Bone marrow (tissue), 2 donors: Measurements from ENCODE around the gene RARG.
"Not testable (repeated sequence)": the region's sequence is repeated elsewhere in the genome, so short reads cannot be mapped to it uniquely, and the experiment has no call there.

Experiments used
- DNase-seq, 2 donors: peaks; one replicate each; lab custom pipeline; 2025; lab: John Stamatoyannopoulos, UW

The RARG gene

GRCh38 chr12:53208877-53209463 is 23.0 kb downstream of the RARG start:
- DNase-seq: peak in 1 of 2 donors; percentile 85

DNA sequence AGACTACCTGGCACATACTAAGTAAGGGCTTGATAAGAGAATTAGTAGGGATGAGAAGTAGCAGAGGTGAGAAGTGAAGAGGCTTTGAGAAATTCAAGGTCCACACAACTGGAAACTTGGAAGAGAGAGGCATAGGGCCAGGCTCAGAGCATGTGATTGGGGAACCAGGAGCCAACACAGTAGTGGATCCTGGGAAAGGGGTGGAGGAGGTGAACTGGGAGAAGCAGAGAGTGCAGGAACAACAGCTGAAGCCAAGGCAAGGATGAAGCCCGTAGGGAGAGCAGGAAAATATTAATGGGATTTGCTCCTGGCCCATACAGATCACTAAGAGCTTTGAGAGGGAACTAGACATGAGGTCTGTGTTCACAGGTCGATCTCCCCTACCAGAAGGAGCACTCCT is 23.6 kb downstream of the RARG start:
- DNase-seq: no peak

DNA sequence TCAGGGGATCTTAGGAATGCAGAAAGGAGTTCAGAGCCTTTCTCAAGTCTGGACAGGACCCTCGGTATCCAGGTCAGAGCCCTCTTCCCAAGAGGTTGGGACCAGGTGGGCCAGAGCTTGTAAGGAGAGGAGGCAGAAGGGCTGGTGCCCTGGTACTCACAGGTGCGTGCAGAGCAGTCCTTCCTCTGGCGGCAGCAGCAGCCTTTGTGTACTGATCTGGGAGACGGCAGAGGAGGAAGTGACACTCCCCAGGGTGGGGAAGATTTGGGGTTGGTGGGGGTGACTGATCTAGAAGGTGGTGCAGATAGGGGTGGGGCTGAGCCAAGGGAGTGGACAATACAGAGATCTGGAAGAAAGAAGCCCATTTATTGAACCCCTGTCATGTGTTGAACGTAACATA is 25.0 kb downstream of the RARG start, which contains the start of gene ITGB7:
ITGB7 (minus strand) TSS at position 210 of the 400 bp plus-strand sequence. CDS start 6,808 bp downstream, outside the sequence.
- DNase-seq: peak in 1 of 2 donors; percentile 28

GRCh38 chr12:53205747-53206419 is 26.1 kb downstream of the RARG start:
- DNase-seq: peak in 1 of 2 donors; percentile 31

DNA sequence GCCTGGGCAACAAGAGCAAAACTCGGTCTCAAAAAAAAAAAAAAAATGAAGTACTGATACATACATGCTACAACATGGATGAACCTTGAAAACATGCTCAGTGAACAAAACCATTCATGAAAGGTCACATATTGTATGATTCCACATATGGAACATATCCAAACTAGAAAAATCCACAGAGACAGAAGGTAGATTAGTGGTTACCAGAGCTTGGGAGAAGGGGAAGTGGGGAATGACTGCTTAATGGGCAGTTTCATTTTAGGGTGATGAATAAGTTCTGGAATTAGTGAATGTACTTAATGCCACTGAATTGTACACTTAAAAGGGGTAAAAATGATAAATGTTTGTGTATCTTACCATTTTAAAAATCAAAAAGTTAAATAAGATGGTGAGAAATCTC is 27.7 kb downstream of the RARG start:
- DNase-seq: no peak

DNA sequence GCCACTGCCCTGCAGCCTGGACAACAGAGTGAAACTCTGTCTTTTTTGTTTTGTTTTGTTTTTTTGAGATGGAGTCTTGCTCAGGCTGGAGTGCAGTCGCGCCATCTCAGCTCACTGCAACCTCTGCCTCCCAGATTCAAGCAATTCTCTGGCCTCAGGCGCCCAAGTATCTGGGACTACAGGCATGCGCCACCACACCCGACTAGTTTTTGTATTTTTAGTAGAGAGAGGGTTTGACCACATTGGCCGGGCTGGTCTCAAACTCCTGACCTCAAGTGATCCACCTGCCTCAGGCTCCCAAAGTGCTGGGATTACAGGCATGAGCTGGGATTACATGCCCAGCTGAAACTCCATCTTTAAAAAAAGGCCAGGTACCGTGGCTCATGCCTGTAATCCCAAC is 29.7 kb downstream of the RARG start:
- not testable (repeated sequence) for DNase-seq

GRCh38 chr12:53201639-53202038 is 30.4 kb downstream of the RARG start:
- DNase-seq: no peak

DNA sequence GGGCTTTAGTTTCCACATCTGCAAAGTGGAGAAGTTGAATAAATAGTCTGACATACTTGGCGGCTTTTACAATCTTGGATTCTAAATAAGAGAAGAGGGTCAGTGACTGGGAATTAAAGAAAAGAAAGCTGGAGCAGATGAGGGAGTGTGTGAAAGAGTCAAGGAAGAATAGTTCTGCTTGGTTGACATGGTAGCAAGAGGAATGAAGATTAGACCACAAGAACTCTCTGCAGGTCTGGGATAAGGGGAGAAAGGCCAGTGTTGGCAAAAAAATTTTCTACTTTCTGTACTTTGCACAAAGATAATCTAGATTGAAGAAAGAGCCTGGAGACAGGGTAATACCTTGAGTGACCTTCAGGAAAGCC is 30.9 kb downstream of the RARG start:
- DNase-seq: no peak

DNA sequence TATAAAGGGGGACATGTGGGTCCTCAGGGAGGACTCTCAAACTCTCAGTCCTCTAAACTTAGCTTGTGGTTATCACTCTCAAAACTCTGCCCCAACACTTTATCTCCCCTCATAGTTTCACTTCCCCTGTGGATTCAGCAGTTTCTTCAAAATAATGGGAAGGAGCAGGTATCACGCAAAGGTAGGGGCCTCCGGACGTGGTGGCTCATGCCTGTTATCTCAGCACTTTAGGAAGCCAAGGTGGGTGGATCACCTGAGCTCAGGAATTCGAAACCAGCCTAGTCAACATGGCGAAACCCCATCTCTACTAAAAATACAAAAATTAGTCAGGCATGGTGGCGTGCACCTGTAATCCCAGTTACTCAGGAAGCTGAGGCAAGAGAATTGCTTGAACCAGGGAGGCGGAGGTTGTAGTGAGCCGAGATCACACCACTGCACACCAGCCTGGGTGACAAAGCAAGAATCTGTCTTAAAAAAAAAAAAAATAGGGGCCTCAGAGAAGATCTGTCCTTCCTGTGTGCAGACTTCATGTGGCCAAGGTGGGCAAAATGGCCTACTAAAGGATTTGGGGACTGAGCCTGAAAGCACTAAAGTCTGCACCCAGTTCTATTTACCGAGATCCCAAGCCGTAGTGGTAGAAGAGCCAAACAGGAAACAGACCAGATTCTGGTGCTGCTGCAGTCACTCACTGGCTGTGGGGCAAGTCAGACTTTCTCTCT is 31.4 kb downstream of the RARG start:
- peak in 1 of 2 donors; percentile 27 for DNase-seq

GRCh38 chr12:53200107-53200457 is 31.9 kb downstream of the RARG start:
- DNase-seq: no peak

DNA sequence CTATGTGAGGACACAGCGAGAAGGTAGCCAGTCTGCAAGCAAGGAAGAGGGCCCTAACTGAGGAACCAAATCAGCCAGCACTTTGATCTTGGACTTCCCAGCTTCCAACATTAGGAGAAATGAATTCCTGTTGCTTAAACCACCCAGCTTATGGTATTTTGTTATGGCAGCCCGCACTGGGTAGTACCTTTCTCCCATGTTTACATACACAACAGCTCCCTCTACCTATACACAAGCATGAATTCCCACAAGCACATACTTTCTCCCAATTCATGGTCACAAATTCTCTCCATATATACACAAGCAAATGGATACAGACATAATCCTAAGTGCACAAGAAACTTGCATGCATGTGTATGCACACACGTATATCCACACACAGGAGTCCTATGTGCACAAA is 32.3 kb downstream of the RARG start:
- no peak for DNase-seq

DNA sequence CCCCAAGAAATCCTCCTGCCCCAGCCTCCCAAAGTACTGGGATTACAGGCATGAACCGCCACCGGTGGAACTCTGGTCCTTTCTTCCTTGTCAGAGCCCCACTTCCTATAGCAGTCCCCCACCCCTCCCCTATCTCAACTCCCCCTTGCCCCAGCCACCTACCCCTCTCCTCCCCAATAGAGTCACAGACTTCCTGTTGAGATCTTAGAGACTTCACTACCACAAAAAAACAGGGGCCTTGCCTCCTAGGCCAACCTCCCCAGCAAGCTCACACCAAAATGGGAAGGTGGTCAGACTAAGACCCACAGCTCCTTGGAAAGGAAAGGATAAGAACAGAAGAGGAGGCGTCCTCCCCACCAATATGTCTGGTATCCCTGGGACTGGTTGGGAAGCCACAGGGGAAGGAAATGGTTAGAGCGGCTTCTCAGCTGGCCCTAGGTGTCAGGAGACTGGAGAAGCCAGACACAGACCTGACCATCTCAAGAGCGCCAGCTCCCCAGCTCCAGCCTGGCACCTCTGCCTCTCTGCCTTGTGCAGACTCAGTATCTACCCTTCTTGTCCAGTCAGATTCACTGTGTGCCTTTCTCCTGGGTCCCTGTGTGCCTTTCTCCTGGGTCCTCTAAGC is 33.4 kb downstream of the RARG start:
- DNase-seq: peak in 1 of 2 donors; percentile 57

DNA sequence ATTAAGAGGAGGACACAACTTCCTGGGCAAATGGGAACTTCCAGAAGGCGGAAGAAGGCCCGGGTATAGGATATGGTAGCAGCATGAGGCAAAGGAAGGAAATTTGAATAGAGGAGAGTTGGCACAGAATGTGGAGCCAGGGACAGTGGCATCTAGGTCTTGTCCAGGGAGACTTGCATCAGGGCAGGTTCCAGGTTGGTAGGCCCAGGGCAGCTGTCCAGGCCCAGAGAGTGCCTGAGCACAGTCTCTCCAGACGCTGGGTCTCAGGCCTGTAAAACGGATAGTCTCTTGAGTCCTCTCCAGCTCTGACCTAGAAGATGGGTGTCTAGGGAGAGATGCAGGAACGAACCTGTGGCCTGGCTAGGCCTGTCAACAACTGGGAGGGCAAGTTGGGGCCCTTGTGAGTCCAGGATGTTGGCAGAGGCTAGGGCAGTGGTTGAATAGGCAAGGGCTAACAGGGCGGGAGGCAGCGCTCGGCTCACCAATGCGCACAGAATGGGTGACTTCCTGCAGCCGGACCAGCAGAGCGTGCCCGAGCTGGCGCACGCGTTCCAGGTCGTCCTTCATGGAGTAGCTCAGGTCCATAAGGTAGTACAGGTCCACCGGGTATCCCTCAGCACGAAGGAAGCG is 34.9 kb downstream of the RARG start:
- DNase-seq: no peak

GRCh38 chr12:53196486-53196885 is 35.5 kb downstream of the RARG start:
- DNase-seq: no peak

DNA sequence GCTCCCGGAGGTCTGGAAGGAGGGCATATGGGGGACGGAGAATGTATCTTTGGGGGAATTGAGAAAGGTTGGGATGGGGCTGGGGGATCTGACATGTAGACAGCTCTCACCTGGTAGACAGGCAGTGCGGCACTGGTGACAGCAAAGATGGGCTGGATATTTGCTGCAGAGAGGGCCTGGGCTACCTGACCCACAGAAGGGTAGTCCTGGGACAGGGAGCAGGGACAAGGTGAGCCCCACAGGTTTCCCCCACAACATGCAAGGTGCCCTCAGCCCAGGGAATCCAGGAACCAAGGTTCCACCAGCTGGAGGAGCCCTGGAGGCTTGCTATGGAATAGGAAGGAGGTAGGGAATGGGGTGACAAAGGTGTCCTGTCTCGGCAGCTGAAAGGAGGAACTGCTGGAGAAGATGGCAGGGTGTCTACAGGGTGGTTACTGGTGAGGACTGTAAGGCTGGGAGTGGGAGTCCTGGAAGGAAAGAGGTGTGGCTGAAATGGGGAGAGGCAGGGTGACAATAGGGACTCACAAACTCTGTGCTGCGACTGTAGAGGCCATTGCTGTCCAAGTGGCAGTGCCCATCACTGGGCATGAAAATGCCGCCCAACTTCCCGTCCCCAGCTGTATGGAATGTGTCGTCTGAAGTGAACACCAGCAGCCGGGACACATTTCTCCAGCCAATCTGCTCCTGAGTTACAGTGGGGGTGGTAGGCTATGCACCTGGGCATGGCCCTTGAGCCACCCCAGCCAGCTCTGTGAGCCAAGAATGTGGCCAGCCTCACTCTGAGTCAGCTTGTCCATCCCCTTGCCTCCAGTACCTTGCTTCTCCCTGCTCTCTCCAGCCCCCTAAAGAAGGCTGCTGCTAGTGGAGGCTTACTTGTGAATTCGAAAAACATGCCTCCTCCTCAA is 36.2 kb downstream of the RARG start:
- no peak for DNase-seq

GRCh38 chr12:53194973-53195372 is 37.0 kb downstream of the RARG start:
- DNase-seq: no peak

DNA sequence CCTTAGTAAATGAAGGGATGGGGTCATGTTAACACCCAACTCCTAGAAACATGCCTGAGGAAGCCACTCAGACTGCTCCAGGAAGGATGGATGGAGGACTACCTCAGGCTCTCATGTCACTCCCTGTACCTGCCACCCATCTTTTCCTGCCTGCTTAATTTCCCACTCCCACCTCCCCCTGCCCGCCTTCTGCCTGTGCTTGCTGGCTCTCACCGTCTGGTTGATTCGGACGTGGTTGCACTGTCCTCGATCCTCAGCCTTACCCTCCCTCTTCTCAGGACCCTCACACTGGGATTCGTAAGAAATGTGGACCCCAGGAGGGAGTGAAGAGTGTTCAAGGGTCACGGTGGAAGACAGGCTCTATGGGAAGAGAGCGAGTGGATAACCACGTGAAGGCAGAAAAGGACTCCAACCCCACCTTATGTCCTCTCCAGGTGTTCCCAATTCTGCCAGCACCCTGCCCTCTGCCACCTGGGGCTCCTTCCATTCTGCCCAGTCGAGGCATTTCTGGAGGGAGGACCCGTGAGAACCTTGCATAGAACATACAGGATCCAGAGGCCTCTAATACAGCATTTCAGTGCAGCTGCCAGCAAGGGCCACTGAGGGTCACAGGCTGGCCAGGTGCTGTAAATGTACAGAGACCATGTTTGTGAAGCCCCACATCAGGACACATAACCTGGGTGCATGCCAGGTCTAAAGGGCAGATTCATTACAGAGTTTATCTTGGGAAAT is 37.9 kb downstream of the RARG start:
- DNase-seq: no peak

DNA sequence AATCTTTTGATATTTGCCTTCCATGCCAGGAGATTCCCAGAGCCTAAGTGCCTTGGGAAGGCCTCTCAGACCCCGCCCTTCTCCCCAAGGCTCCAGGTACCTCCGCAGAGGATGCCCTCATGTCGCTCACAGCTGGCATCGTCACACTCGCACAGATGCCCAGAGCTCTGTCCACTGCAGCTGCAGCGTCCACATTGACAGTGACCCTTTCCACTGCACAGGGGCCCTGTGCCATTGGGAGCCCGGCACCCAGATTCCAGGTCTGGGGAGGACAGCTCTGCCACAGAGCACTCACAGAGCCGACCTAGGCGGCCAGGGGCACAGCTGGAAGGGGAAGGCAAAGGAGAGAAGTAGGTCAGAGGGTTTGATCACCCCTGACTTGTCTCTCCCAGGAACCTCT is 39.0 kb downstream of the RARG start:
- no peak for DNase-seq

GRCh38 chr12:53192531-53193021 is 39.4 kb downstream of the RARG start:
- DNase-seq: no peak

DNA sequence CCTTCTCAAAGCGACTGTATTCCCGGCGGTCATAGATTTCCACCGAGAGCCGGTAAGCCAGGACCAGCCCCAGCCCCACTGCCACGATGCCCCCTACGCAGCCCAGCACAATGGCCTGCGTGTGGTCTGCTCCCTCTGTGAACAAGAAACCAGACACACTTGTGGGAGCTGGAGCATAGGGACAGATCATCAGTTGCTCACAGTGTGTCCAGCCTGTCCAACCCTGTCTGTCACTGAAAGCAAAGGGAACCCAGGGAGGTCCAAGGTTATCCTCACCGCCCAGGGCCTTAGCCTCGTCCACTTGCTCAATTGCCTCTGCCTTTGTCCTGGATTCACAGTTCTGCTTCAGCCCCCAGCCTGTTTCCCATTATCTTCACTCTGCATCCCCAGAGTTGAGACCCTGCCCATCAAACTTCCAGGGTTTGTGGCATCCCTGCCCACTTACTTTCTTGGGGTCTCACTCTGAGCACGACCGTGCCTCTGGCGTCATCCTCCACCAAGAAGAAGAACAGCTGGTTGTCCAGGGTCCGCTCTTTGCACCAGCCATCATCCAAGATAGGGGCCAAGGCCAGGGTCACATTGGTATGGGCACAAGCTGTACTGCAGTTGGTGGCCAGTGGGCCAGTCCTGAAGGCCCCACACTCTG is 40.0 kb downstream of the RARG start:
- DNase-seq: no peak
